Keratinocyte (primary cell): ENCODE results near the gene TACR2. TPM values are rescaled to one million over a fixed set of nuclear protein-coding genes. Genes with fewer than 3 reads are reported as not detected.

ENCODE experiments used
- DNase-seq: peaks from one replicate; pipeline ENCODE4 v3.0.0-alpha.2; 2011; ENCODE audit warnings: low read depth, missing footprints, low spot score
- FAIRE-seq: peaks from 2 replicates; lab custom pipeline; 2011; peaks lifted over from hg19 to GRCh38; lab: Jason Lieb, UNC
- H2AFZ ChIP-seq: 2 replicates; pipeline ENCODE4 v1.6.0; 2012; ENCODE audit warnings: low read length, control low read depth, inconsistent platforms; ENCODE audit not compliant: control insufficient read depth
- H3K27ac ChIP-seq: 2 replicates; pipeline ENCODE4 v1.5.1; 2011; ENCODE audit warnings: low read length; ENCODE audit not compliant: control insufficient read depth, insufficient read depth
- H3K27me3 ChIP-seq: 3 replicates; pipeline ENCODE4 v1.6.0; 2011; ENCODE audit warnings: low read length; ENCODE audit not compliant: control insufficient read depth, insufficient read depth; ENCODE audit errors: extremely low read depth
- H3K36me3 ChIP-seq, 2 experiments: 2 replicates in 1 of 2; 3 replicates in 1 of 2; pipeline ENCODE4 v1.5.1; 2011; ENCODE audit warnings: low read length in 2 of 2, mild to moderate bottlenecking in 1 of 2; ENCODE audit not compliant: control insufficient read depth in 2 of 2, insufficient read depth in 2 of 2; ENCODE audit errors: extremely low read depth in 1 of 2
- H3K4me1 ChIP-seq: 3 replicates; pipeline ENCODE4 v1.5.1; 2011; ENCODE audit warnings: low read length; ENCODE audit not compliant: control insufficient read depth, insufficient read depth; ENCODE audit errors: extremely low read depth
- H3K4me2 ChIP-seq: 3 replicates; pipeline ENCODE4 v1.6.0; 2011; ENCODE audit warnings: low read depth, low read length; ENCODE audit not compliant: control insufficient read depth, insufficient read depth; ENCODE audit errors: extremely low read depth
- H3K4me3 ChIP-seq, 3 experiments: fragments of 200-600 bp in 1 of 3; sonication (generic) in 1 of 3; 2 replicates in 2 of 3; 3 replicates in 1 of 3; pipeline ENCODE4 v1.5.1; 2011 to 2016; ENCODE audit warnings: low read length in 3 of 3, mild to moderate bottlenecking in 3 of 3, control low read depth in 2 of 3, inconsistent platforms in 1 of 3, low read depth in 1 of 3, mixed read lengths in 1 of 3, mixed run types in 1 of 3, moderate library complexity in 1 of 3; ENCODE audit not compliant: control insufficient read depth in 2 of 3, insufficient read depth in 2 of 3; ENCODE audit errors: extremely low read depth in 1 of 3
- H3K79me2 ChIP-seq: 2 replicates; pipeline ENCODE4 v1.6.0; 2012; ENCODE audit warnings: low read length; ENCODE audit not compliant: control insufficient read depth, insufficient read depth
- H3K9ac ChIP-seq: 3 replicates; pipeline ENCODE4 v1.6.0; 2011; ENCODE audit warnings: low read length; ENCODE audit not compliant: control insufficient read depth, insufficient read depth; ENCODE audit errors: extremely low read depth
- H3K9me1 ChIP-seq: 3 replicates; pipeline ENCODE4 v1.6.0; 2011; ENCODE audit warnings: low read length; ENCODE audit not compliant: control insufficient read depth, insufficient read depth; ENCODE audit errors: extremely low read depth
- H3K9me3 ChIP-seq: 2 replicates; pipeline ENCODE4 v1.5.1; 2012; ENCODE audit warnings: low read depth, low read length; ENCODE audit not compliant: control insufficient read depth
- H4K20me1 ChIP-seq: 3 replicates; pipeline ENCODE4 v1.6.0; 2011; ENCODE audit warnings: low read length; ENCODE audit not compliant: control insufficient read depth, insufficient read depth; ENCODE audit errors: extremely low read depth
- CTCF ChIP-seq, 3 experiments: IDR thresholded peaks in 1 of 3; conservative IDR thresholded peaks in 1 of 3; optimal IDR thresholded peaks in 1 of 3; 2 replicates in 2 of 3; 3 replicates in 1 of 3; pipeline versions ENCODE3 to v1.5.1; 2011; ENCODE audit warnings: low read length in 3 of 3, mild to moderate bottlenecking in 3 of 3, moderate library complexity in 2 of 3, control low read depth in 1 of 3, inconsistent platforms in 1 of 3; ENCODE audit not compliant: insufficient read depth in 2 of 3; ENCODE audit errors: extremely low read depth in 1 of 3
- EZH2 ChIP-seq: IDR thresholded peaks from one replicate; pipeline ENCODE4 v1.6.1; 2012; ENCODE audit warnings: inconsistent platforms, mild to moderate bottlenecking, low read length, moderate library complexity
- dilution Hi-C: fragments of 300-500 bp; cut with MboI; formaldehyde crosslinking; loops from one replicate; pipeline ENCODE4 v1.7.0; 2020; ENCODE audit warnings: low sequenced_read_pairs; ENCODE audit not compliant: extremely low pct_ligation_motif_present
- polyA plus RNA-seq, 5 experiments: library from polyadenylated mRNA; depleted of rRNA in 3 of 5; stranded (reverse) in 3 of 5; stranded (forward) in 1 of 5; unstranded in 1 of 5; fragments of >200 nt; gene quantifications; 1 replicate in 1 of 5; 2 replicates in 3 of 5; 3 replicates in 1 of 5; pipeline versions ENCODE4 v1.2.1 to v1.2.3, GENCODE V29; 2011 to 2012; ENCODE audit warnings: missing spikeins in 2 of 5, low read depth in 1 of 5, low replicate concordance in 1 of 5

TACR2 gene
- polyA plus RNA-seq, 1 donor (not counting 4 experiments of a cell fraction or from before 2014, with no cell fraction given) = 0.07 TPM

GRCh38 chr10:69374242-69374641, 42.5 kb downstream of the TACR2 start:
- FAIRE-seq (peak; percentile 71), DNase-seq (no peak)
- dilution Hi-C loops = no loop called here
- H3K9ac ChIP-seq = peak overlapping the region; percentile 17
- H2AFZ ChIP-seq = no peak overlapping the region
- peak overlapping the region; percentile 59 for H3K27ac ChIP-seq
- H3K4me3 ChIP-seq = no peak overlapping the region
- H3K36me3 ChIP-seq = peaks cover 19 to 35% of the 10 kb centered on the region in 2 experiments
- H3K4me2 ChIP-seq = peak overlapping the region; percentile 49
- H4K20me1 ChIP-seq = no peaks in the 10 kb centered on the region
- H3K27me3 ChIP-seq = no peaks in the 10 kb centered on the region
- no peaks in the 10 kb centered on the region for H3K9me3 ChIP-seq
- peaks cover 35% of the 10 kb centered on the region for H3K4me1 ChIP-seq
- peaks cover 2% of the 10 kb centered on the region for H3K79me2 ChIP-seq
- TF ChIP-seq EZH2 (no peak), CTCF (optimal IDR thresholded peaks at IDR 0.05 in 1 of 3, IDR thresholded peaks at IDR 0.05 in 1 of 3, conservative IDR thresholded peaks at IDR 0.05 in 1 of 3; ENCODE audit: extremely low read depth in 1 of 3, insufficient read depth in 2 of 3, low read length in 3 of 3) (no peak)
- H3K9me1 ChIP-seq = peaks cover 3% of the 10 kb centered on the region

- no peaks in the 10 kb centered on the region for H4K20me1 ChIP-seq
- dilution Hi-C loops = no loop called here
- H3K27ac ChIP-seq = no peak overlapping the region
- peaks cover 28 to 31% of the 10 kb centered on the region in 2 experiments for H3K36me3 ChIP-seq
- TF ChIP-seq CTCF (optimal IDR thresholded peaks at IDR 0.05 in 1 of 3, IDR thresholded peaks at IDR 0.05 in 1 of 3, conservative IDR thresholded peaks at IDR 0.05 in 1 of 3; ENCODE audit: extremely low read depth in 1 of 3, insufficient read depth in 2 of 3, low read length in 3 of 3) (no peak), EZH2 (no peak)
- no peak overlapping the region for H2AFZ ChIP-seq
- no peak overlapping the region for H3K4me2 ChIP-seq
- no peak for FAIRE-seq
- no peak overlapping the region for H3K9ac ChIP-seq
- peaks cover 3% of the 10 kb centered on the region for H3K9me1 ChIP-seq
- no peak for DNase-seq
- H3K79me2 ChIP-seq = peaks cover 3% of the 10 kb centered on the region
- H3K4me1 ChIP-seq = peaks cover 32% of the 10 kb centered on the region
- H3K9me3 ChIP-seq = no peaks in the 10 kb centered on the region
- no peaks in the 10 kb centered on the region for H3K27me3 ChIP-seq
- H3K4me3 ChIP-seq = no peak overlapping the region
These were observed 44.4 kb downstream of the TACR2 start for GRCh38 chr10:69372126-69372980.
